ENCODE results near the gene UBE2F.

DNA sequence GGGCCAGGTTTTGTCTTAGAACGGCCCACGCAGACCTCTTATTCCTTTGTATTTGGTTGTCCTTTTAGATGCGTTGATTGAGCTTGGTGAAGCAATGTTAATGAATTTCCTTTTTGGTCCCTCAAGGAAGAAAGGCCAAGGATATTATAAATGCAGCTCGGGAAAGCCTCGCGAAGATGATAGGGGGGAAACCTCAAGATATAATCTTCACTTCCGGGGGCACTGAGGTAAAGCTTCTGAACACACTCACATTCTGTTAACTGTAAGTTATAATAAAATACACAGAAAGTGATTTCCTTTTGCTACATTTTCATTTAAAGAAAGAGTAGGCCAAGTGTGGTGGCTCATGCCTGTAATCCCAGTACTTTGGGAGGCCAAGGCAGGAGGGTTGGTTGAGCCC lies 101.1 kb downstream of the UBE2F start:
- TF ChIP-seq, protein P1, sequence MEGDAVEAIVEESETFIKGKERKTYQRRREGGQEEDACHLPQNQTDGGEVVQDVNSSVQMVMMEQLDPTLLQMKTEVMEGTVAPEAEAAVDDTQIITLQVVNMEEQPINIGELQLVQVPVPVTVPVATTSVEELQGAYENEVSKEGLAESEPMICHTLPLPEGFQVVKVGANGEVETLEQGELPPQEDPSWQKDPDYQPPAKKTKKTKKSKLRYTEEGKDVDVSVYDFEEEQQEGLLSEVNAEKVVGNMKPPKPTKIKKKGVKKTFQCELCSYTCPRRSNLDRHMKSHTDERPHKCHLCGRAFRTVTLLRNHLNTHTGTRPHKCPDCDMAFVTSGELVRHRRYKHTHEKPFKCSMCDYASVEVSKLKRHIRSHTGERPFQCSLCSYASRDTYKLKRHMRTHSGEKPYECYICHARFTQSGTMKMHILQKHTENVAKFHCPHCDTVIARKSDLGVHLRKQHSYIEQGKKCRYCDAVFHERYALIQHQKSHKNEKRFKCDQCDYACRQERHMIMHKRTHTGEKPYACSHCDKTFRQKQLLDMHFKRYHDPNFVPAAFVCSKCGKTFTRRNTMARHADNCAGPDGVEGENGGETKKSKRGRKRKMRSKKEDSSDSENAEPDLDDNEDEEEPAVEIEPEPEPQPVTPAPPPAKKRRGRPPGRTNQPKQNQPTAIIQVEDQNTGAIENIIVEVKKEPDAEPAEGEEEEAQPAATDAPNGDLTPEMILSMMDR (IDR thresholded peaks at IDR 0.05; ENCODE audit: poor library complexity) = no peak
- no peak for TF ChIP-seq EZH2 (IDR thresholded peaks at IDR 0.05; ENCODE audit: borderline replicate concordance)
